HepG2 (cell line): Measurements from ENCODE around the gene ETV5. TPM values are rescaled to one million over a fixed set of nuclear protein-coding genes. Genes with fewer than 3 reads are reported as not detected.
"Not testable (repeated sequence)": the region's sequence is repeated elsewhere in the genome, so short reads cannot be mapped to it uniquely, and the experiment has no call there.

ENCODE experiments used
- ATAC-seq: fragments of 200-7000 bp; cut with Tn5 transposase; 3 replicates; pipeline ENCODE4 v1.9.1; 2020; ENCODE audit warnings: mild to moderate bottlenecking, moderate library complexity
- BruUV-seq: library from RNA; stranded (reverse); fragments of 400-500 nt; replicated peaks from 2 replicates; lab custom pipeline; 2021; lab: Mats Ljungman, UMichigan
- CTCF ChIA-PET: fragments of 300-600 bp; formaldehyde crosslinking; extraction: SDS; loops from one replicate; lab custom pipeline; 2021; ENCODE audit warnings: low total read pairs, inconsistent platforms, low intra/inter-chr PET ratio; lab: Yijun Ruan, JAX
- POLR2A ChIA-PET: fragments of 350-600 bp; sonication (Branson Sonifier 250); formaldehyde crosslinking; loops from one replicate; lab custom pipeline; 2020; ENCODE audit warnings: antibody characterized with exemption, inconsistent platforms; lab: Yijun Ruan, JAX
- DNase-seq: peaks from one replicate; pipeline ENCODE4 v3.0.0-alpha.2; 2015; ENCODE audit warnings: low spot score
- FAIRE-seq: peaks from 3 replicates; lab custom pipeline; 2011; peaks lifted over from hg19 to GRCh38; lab: Jason Lieb, UNC
- H2AFZ ChIP-seq: one replicate; pipeline ENCODE4 v1.6.1; 2011; ENCODE audit warnings: low read length, inconsistent platforms
- H3K27ac ChIP-seq: fragments of 300-600 bp; 3 replicates; pipeline ENCODE4 v1.8.0; 2011; ENCODE audit warnings: mixed run types, mild to moderate bottlenecking, mixed read lengths, low read length, inconsistent platforms; ENCODE audit not compliant: insufficient read depth; ENCODE audit errors: extremely low read length
- H3K27me3 ChIP-seq, 2 experiments: fragments of 200-600 bp in 1 of 2; 2 replicates in 1 of 2; 3 replicates in 1 of 2; pipeline versions ENCODE4 v1.6.0 to v1.8.0; 2011; ENCODE audit warnings: low read length in 2 of 2, mild to moderate bottlenecking in 2 of 2, moderate library complexity in 2 of 2, inconsistent platforms in 1 of 2; ENCODE audit not compliant: insufficient read depth in 2 of 2, control insufficient read depth in 1 of 2
- H3K36me3 ChIP-seq, 2 experiments: fragments of 200-600 bp in 1 of 2; replicated peaks in 1 of 2; 2 replicates in 1 of 2; 3 replicates in 1 of 2; pipeline versions ENCODE4 v1.5.1 to v1.8.0; 2011; ENCODE audit warnings: low read length in 2 of 2, inconsistent platforms in 1 of 2; ENCODE audit not compliant: insufficient read depth in 2 of 2, control insufficient read depth in 1 of 2
- H3K4me1 ChIP-seq: 2 replicates; pipeline ENCODE4 v1.5.1; 2012; ENCODE audit warnings: low read length, inconsistent platforms; ENCODE audit not compliant: insufficient read depth
- H3K4me2 ChIP-seq: 2 replicates; pipeline ENCODE4 v1.6.0; 2011; ENCODE audit warnings: low read depth, low read length, inconsistent platforms
- H3K4me3 ChIP-seq, 3 experiments: fragments of 200-600 bp in 1 of 3; sonication (generic), shearing (Covaris generic) in 1 of 3; replicated peaks in 1 of 3; 2 replicates each; pipeline ENCODE4 v1.5.1; 2011 to 2016; ENCODE audit warnings: low read length in 3 of 3, inconsistent platforms in 2 of 3, low read depth in 2 of 3, mild to moderate bottlenecking in 2 of 3, control low read depth in 1 of 3, mixed read lengths in 1 of 3; ENCODE audit not compliant: insufficient read depth in 1 of 3
- H3K79me2 ChIP-seq: one replicate; pipeline ENCODE4 v1.6.1; 2011; ENCODE audit warnings: low read length, inconsistent platforms; ENCODE audit not compliant: insufficient read depth
- H3K9ac ChIP-seq: 2 replicates; pipeline ENCODE4 v1.6.0; 2011; ENCODE audit warnings: mild to moderate bottlenecking, low read depth, low read length, inconsistent platforms; ENCODE audit not compliant: insufficient read depth
- H3K9me3 ChIP-seq: 2 replicates; pipeline ENCODE4 v1.5.1; 2012; ENCODE audit warnings: mild to moderate bottlenecking, low read length
- H4K20me1 ChIP-seq: 2 replicates; pipeline ENCODE4 v1.6.0; 2011; ENCODE audit warnings: inconsistent platforms, mild to moderate bottlenecking, low read length, moderate library complexity; ENCODE audit not compliant: insufficient read depth
- ATF7-NPFF ChIP-seq: sonication (generic); formaldehyde crosslinking; IDR thresholded peaks from 2 replicates; pipeline ENCODE4 v1.8.1; 2023; ENCODE audit warnings: mild to moderate bottlenecking, low read depth, missing genetic modification reagents, moderate library complexity
- FOXP1 ChIP-seq, 2 experiments: fragments of 450-650 bp in 1 of 2; IDR thresholded peaks; 2 replicates each; pipeline ENCODE4 v1.6.1; 2017 to 2018; ENCODE audit warnings: antibody characterized with exemption in 1 of 2
- POLR2G ChIP-seq: fragments of 200-400 bp; formaldehyde crosslinking; IDR thresholded peaks from 2 replicates; pipeline ENCODE4 v1.6.1; 2018; ENCODE audit warnings: mild to moderate bottlenecking, low read depth, low read length, moderate library complexity
- ZBTB21 ChIP-seq: sonication (generic); formaldehyde crosslinking; IDR thresholded peaks from 2 replicates; pipeline ENCODE4 v1.4.0; 2020; ENCODE audit warnings: missing genetic modification reagents
- ZFP36L1 ChIP-seq: sonication (generic); formaldehyde crosslinking; IDR thresholded peaks from 2 replicates; pipeline ENCODE4 v1.8.0; 2022; ENCODE audit warnings: mild to moderate bottlenecking, missing genetic modification reagents, moderate library complexity
- WGBS: methylation state at CpG from one replicate; pipeline ENCODE4 v1.1.6; 2017; ENCODE audit warnings: low lambda C conversion rate; 5-methylcytosine and 5-hydroxymethylcytosine counted together
- in situ Hi-C: cut with HindIII; loops from 2 replicates; pipeline ENCODE4 v1.10.0; 2017; ENCODE audit warnings: low pct_unique_long_range_greater_than_20kb; ENCODE audit not compliant: extremely low pct_ligation_motif_present
- intact Hi-C: fragments of 100-400 bp; cut with micrococcal nuclease; formaldehyde crosslinking; loops from one replicate; pipeline ENCODE4 v1.10.0; 2022; ENCODE audit not compliant: unreplicated experiment
- polyA plus RNA-seq, 8 experiments: library from polyadenylated mRNA; depleted of rRNA in 3 of 8; stranded (reverse) in 7 of 8; unstranded in 1 of 8; fragments of >200 nt; fragmentation: Illumina TruSeq in 4 of 8; extraction: Trizol in 4 of 8; gene quantifications; 2 replicates each; pipeline versions ENCODE4 v1.2.1 to v1.2.3, GENCODE V29; 2011 to 2016; ENCODE audit warnings: low read depth in 4 of 8, missing spikeins in 1 of 8, mixed read lengths in 1 of 8; ENCODE audit not compliant: insufficient read depth in 1 of 8
- total RNA-seq, 5 experiments: library from RNA; depleted of rRNA; stranded (reverse); fragments of >200 nt; fragmentation: Illumina TruSeq; extraction: Trizol; gene quantifications; 2 replicates each; pipeline ENCODE4 v1.2.3, GENCODE V29; 2016; ENCODE audit warnings: low read depth in 1 of 5
- TF ChIP-seq, protein P1 (sequence below): IDR thresholded peaks from 2 replicates; pipeline ENCODE4 v1.6.1; 2016; ENCODE audit warnings: control low read depth

The ETV5 gene
- total and polyA plus RNA-seq, 2 of the 13 experiments (the other 11 are each of a cell fraction or from before 2014, with no cell fraction given): 52.9 to 57.2 TPM

DNA sequence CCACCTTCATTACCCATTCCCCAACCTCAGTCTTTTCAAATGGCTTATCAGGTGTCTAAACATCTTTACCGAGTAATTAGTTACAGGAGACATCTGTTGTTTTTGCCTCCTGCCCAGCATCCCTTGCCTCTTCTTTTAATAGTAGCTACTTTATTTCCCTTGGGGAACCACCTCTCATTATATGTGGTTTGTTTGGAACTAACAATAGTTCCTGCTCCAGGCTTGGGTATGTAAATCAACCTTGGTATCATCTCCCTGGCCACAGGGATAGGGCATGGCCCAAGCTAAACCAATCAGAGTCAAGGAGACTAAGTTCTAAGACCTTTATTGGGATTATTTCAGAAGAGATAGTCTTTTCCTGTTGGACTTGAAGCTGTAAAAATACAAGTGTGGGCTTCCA is 76.6 kb downstream of the ETV5 start:
- no peaks in the 10 kb centered on the region for H3K79me2 ChIP-seq
- in situ Hi-C loops (no loop called here), intact Hi-C loops (no loop called here)
- H3K4me1 ChIP-seq: no peaks in the 10 kb centered on the region
- no TSS peak for BruUV-seq
- no peaks in the 10 kb centered on the region; a peak in 1 of 5 replicates for H3K27me3 ChIP-seq
- no peaks in the 10 kb centered on the region for H3K36me3 ChIP-seq
- FAIRE-seq (no peak), DNase-seq (no peak), ATAC-seq (no peak)
- H3K9me3 ChIP-seq: no peaks in the 10 kb centered on the region
- H2AFZ ChIP-seq: no peak overlapping the region
- CTCF ChIA-PET: no interaction called here
- no peak overlapping the region for H3K9ac ChIP-seq
- H4K20me1 ChIP-seq: no peaks in the 10 kb centered on the region
- no peak overlapping the region for H3K27ac ChIP-seq
- POLR2A ChIA-PET: no interaction called here
- H3K4me3 ChIP-seq: no peak overlapping the region
- H3K4me2 ChIP-seq: no peak overlapping the region
- TF ChIP-seq ATF7-NPFF (CRISPR knock-in tag) (no peak), ZFP36L1 (CRISPR knock-in tag) (no peak), FOXP1 (IDR thresholded peaks at IDR 0.05) (no peak), FOXP1 (CRISPR knock-in tag; IDR thresholded peaks at IDR 0.05) (no peak), POLR2G (no peak), ZBTB21 (CRISPR knock-in tag) (no peak)
- TF ChIP-seq, protein P1, sequence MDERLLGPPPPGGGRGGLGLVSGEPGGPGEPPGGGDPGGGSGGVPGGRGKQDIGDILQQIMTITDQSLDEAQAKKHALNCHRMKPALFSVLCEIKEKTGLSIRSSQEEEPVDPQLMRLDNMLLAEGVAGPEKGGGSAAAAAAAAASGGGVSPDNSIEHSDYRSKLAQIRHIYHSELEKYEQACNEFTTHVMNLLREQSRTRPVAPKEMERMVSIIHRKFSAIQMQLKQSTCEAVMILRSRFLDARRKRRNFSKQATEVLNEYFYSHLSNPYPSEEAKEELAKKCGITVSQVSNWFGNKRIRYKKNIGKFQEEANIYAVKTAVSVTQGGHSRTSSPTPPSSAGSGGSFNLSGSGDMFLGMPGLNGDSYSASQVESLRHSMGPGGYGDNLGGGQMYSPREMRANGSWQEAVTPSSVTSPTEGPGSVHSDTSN: no peak
- TF ChIP-seq, all 625 proteins: peak for 0
- WGBS: 52% methylated on average over 1 of the region's 1 CpG

DNA sequence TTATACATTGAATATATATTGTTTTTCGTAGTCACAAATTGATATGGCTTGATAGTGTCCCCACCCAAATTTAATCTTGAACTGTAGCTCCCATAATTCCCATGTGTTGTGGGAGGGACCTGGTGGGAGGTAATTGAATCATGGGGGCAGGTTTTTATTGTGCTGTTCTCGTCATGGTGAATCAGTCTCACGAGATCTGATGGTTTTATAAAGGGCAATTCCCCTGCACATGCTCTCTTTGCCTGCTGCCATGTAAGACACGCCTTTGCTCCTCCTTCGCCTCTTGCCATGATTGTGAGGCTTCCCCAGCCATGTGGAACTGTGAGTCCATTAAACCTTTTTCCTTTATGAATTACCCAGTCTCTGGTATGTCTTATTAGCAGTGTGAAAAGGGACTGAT is 82.9 kb downstream of the ETV5 start:
- DNase-seq, H3K27me3 ChIP-seq, CTCF ChIA-PET, H3K27ac ChIP-seq, H3K4me3 ChIP-seq, POLR2A ChIA-PET, H3K9me3 ChIP-seq, H3K4me1 ChIP-seq, in situ Hi-C loops, FAIRE-seq, H4K20me1 ChIP-seq, ATAC-seq, BruUV-seq, H3K36me3 ChIP-seq, H3K79me2 ChIP-seq, H3K4me2 ChIP-seq, intact Hi-C loops, H3K9ac ChIP-seq, H2AFZ ChIP-seq: not testable (repeated sequence)
- WGBS: 40% methylated on average over 5 of the region's 5 CpGs
